Natural killer cell (primary cell): ENCODE measurements around the gene DENND1A. TPM values are rescaled to one million over a fixed set of nuclear protein-coding genes. Genes with fewer than 3 reads are reported as not detected.

Experiments used
- ATAC-seq, 3 donors: fragments of 150-1000 bp in 2 of 3; fragments of 200-7000 bp in 1 of 3; cut with Tn5 transposase; 1 replicate in 1 of 3; 2 replicates in 2 of 3; pipeline ENCODE4 v1.10.0; 2021; ENCODE audit warnings: mild to moderate bottlenecking in 2 of 3, moderate library complexity in 2 of 3
- DNase-seq, 2 donors: peaks; one replicate each; pipeline versions ENCODE4 v3.0.0 to v3.0.0-alpha.2; 2013 to 2021; ENCODE audit warnings: mixed read lengths in 1 of 2
- H3K27ac ChIP-seq: one replicate; pipeline ENCODE4 v1.5.1; 2013; ENCODE audit warnings: mild to moderate bottlenecking, low read length
- H3K27me3 ChIP-seq: one replicate; pipeline ENCODE4 v1.6.1; 2013; ENCODE audit warnings: low read length; ENCODE audit not compliant: control insufficient read depth, insufficient read depth
- H3K36me3 ChIP-seq: one replicate; pipeline ENCODE4 v1.6.1; 2013; ENCODE audit warnings: low read length; ENCODE audit not compliant: control insufficient read depth, insufficient read depth
- H3K4me1 ChIP-seq: one replicate; pipeline ENCODE4 v1.6.1; 2013; ENCODE audit warnings: low read length; ENCODE audit not compliant: control insufficient read depth, insufficient read depth
- H3K4me3 ChIP-seq: one replicate; pipeline ENCODE4 v1.5.1; 2013; ENCODE audit warnings: low read length
- H3K9me3 ChIP-seq: one replicate; pipeline ENCODE4 v1.6.1; 2013; ENCODE audit warnings: low read length; ENCODE audit not compliant: control insufficient read depth, insufficient read depth
- H3K27ac Mint-ChIP-seq, 2 donors: one replicate each; pipeline ENCODE4 v1.8.0; 2022; ENCODE audit warnings: mild to moderate bottlenecking in 2 of 2, mixed read lengths in 2 of 2, moderate library complexity in 1 of 2
- H3K27me3 Mint-ChIP-seq, 2 donors: one replicate each; pipeline ENCODE4 v1.8.0; 2022; ENCODE audit warnings: low read depth in 2 of 2, mixed read lengths in 2 of 2
- H3K36me3 Mint-ChIP-seq: one replicate; pipeline ENCODE4 v1.8.0; 2022; ENCODE audit warnings: mixed read lengths
- H3K4me1 Mint-ChIP-seq, 2 donors: one replicate each; pipeline ENCODE4 v1.8.0; 2022; ENCODE audit warnings: mixed read lengths in 2 of 2
- H3K4me3 Mint-ChIP-seq: one replicate; pipeline ENCODE4 v1.8.0; 2022; ENCODE audit warnings: mild to moderate bottlenecking, moderate library complexity, mixed read lengths
- H3K9me3 Mint-ChIP-seq, 2 donors: one replicate each; pipeline ENCODE4 v1.8.0; 2022; ENCODE audit warnings: mixed read lengths in 2 of 2
- CTCF ChIP-seq: fragments of 200-600 bp; IDR thresholded peaks from one replicate; pipeline ENCODE4 v1.8.0; 2022; ENCODE audit warnings: antibody characterized with exemption
- WGBS: methylation state at CpG from one replicate; pipeline ENCODE4 v1.1.7; 2013; ENCODE audit warnings: missing lambda C conversion rate; ENCODE audit not compliant: insufficient coverage; 5-methylcytosine and 5-hydroxymethylcytosine counted together
- intact Hi-C: fragments of 100-400 bp; cut with micrococcal nuclease; formaldehyde crosslinking; loops from one replicate; pipeline ENCODE4 v1.14.2; 2022
- total RNA-seq, 4 donors: library from RNA; stranded (reverse); fragments of 120-200 nt in 1 of 4; gene quantifications; one replicate each; pipeline versions ENCODE4 v1.2.3 to v1.2.4, GENCODE V29; 2013 to 2022

Gene DENND1A
- total RNA-seq, 3 donors from 2014 or later (not counting 1 experiment from before 2014, with no cell fraction given), result 27.8 to 37.6 (median 30.9) TPM

- Mint-ChIP-seq H3K36me3 (no peaks in the 10 kb centered on the region), H3K4me3 (no peak overlapping the region), H3K27me3 (no peaks in the 10 kb centered on the region), H3K27ac (no peak overlapping the region), H3K4me1 (peaks cover 0 to 8% of the 10 kb centered on the region in 2 donors), H3K9me3 (no peaks in the 10 kb centered on the region)
- no peak for DNase-seq
- intact Hi-C loops, result no loop called here
- 100% methylated on average over 6 of the region's 6 CpGs for WGBS
- no peaks in the 10 kb centered on the region for H3K36me3 ChIP-seq
- no peaks in the 10 kb centered on the region for H3K9me3 ChIP-seq
- H3K4me1 ChIP-seq, result no peaks in the 10 kb centered on the region
- no peaks in the 10 kb centered on the region for H3K27me3 ChIP-seq
- no peak for ATAC-seq
- no peak overlapping the region for H3K27ac ChIP-seq
- no peak for TF ChIP-seq CTCF
- no peak overlapping the region for H3K4me3 ChIP-seq
These were observed 406.9 kb downstream of the DENND1A start for GRCh38 chr9:123523001-123523400.

GRCh38 chr9:123522251-123522650 is 407.7 kb downstream of the DENND1A start:
- Histone ChIP-seq H3K4me1 (no peaks in the 10 kb centered on the region), H3K36me3 (no peaks in the 10 kb centered on the region), H3K27me3 (no peaks in the 10 kb centered on the region), H3K9me3 (no peaks in the 10 kb centered on the region), H3K27ac (no peak overlapping the region), H3K4me3 (no peak overlapping the region)
- DNase-seq (no peak), ATAC-seq (no peak)
- WGBS, result 92% methylated on average over 2 of the region's 2 CpGs
- no peaks in the 10 kb centered on the region for H3K36me3 Mint-ChIP-seq
- H3K9me3 Mint-ChIP-seq, result no peaks in the 10 kb centered on the region
- H3K27ac Mint-ChIP-seq, result no peak overlapping the region
- TF ChIP-seq CTCF, result no peak
- intact Hi-C loops, result no loop called here
- H3K4me3 Mint-ChIP-seq, result no peak overlapping the region
- H3K4me1 Mint-ChIP-seq, result peaks cover 0 to 8% of the 10 kb centered on the region in 2 donors
- no peaks in the 10 kb centered on the region for H3K27me3 Mint-ChIP-seq

- Mint-ChIP-seq H3K4me3 (no peak overlapping the region), H3K27me3 (no peaks in the 10 kb centered on the region), H3K9me3 (no peaks in the 10 kb centered on the region), H3K4me1 (peaks cover 0 to 8% of the 10 kb centered on the region in 2 donors), H3K27ac (no peak overlapping the region), H3K36me3 (no peaks in the 10 kb centered on the region)
- no peak for TF ChIP-seq CTCF
- intact Hi-C loops, result no loop called here
- no peak overlapping the region for H3K27ac ChIP-seq
- no peaks in the 10 kb centered on the region for H3K36me3 ChIP-seq
- H3K4me1 ChIP-seq, result no peaks in the 10 kb centered on the region
- DNase-seq (no peak), ATAC-seq (no peak)
- H3K27me3 ChIP-seq, result no peaks in the 10 kb centered on the region
- WGBS, result 71% methylated on average over 1 of the region's 1 CpG
- no peaks in the 10 kb centered on the region for H3K9me3 ChIP-seq
- H3K4me3 ChIP-seq, result no peak overlapping the region
These were observed 411.6 kb downstream of the DENND1A start for GRCh38 chr9:123518338-123518737.

- 100% methylated on average over 1 of the region's 4 CpGs for WGBS
- no peaks in the 10 kb centered on the region for H3K9me3 Mint-ChIP-seq
- no peaks in the 10 kb centered on the region for H3K27me3 Mint-ChIP-seq
- no peaks in the 10 kb centered on the region for H3K36me3 ChIP-seq
- no peaks in the 10 kb centered on the region for H3K27me3 ChIP-seq
- no peak overlapping the region for H3K4me3 Mint-ChIP-seq
- H3K36me3 Mint-ChIP-seq, result no peaks in the 10 kb centered on the region
- no peak for TF ChIP-seq CTCF
- no peak overlapping the region for H3K27ac ChIP-seq
- no peaks in the 10 kb centered on the region for H3K9me3 ChIP-seq
- no peak overlapping the region for H3K4me3 ChIP-seq
- H3K4me1 Mint-ChIP-seq, result peaks cover 0 to 8% of the 10 kb centered on the region in 2 donors
- no peak for ATAC-seq
- intact Hi-C loops, result no loop called here
- DNase-seq, result no peak
- no peaks in the 10 kb centered on the region for H3K4me1 ChIP-seq
- no peak overlapping the region for H3K27ac Mint-ChIP-seq
These were observed 412.4 kb downstream of the DENND1A start for GRCh38 chr9:123517512-123517911.
